Activated CD4-positive, alpha-beta T cell treated with anti-CD3 and anti-CD28 coated beads, Interleukin-2, amount 50 U/mL, for 1 hour (primary cell): ENCODE results near the gene TMEM234.

Experiments
- DNase-seq: peaks from one replicate; pipeline ENCODE4 v3.0.0-alpha.2; 2020

The TMEM234 gene

DNA sequence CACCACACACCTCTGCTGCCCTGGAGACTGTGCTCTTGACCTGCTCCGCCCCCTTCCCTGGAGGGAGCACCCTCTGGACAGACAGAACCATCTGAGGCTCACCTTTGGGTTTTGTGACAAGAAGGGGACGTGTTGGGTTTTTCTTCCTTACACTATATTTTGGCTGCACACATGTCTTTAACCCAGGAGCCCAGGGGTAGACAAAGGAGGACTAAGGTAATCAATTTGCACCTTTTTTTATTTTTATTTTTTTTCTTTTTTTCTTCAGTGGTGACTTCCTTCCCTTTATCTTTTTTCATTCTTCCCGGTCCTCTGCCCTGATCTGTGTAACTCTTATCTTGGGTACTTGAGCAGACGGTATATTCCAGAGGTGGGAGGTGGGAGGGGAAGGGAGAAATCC is 51.2 kb downstream of the TMEM234 start:
- no peak for DNase-seq
